Activated B cell treated with CpG ODN at 0.5 μM for 24 hours (primary cell): ENCODE results near the gene NANS. TPM values are rescaled to one million over a fixed set of nuclear protein-coding genes. Genes with fewer than 3 reads are reported as not detected.
A peak's percentile ranks its signal among the peaks of the same experiment; 100 is the strongest.
"Not testable (repeated sequence)": the region's sequence is repeated elsewhere in the genome, so short reads cannot be mapped to it uniquely, and the experiment has no call there.

ENCODE experiments used
- ATAC-seq: fragments of 200-7000 bp; cut with Tn5 transposase; one replicate; pipeline ENCODE4 v1.10.0; 2021; ENCODE audit warnings: low read depth, mild to moderate bottlenecking, moderate library complexity
- CTCF ChIA-PET: fragments of 350-600 bp; sonication (Branson Sonifier 250); formaldehyde crosslinking; loops from one replicate; lab custom pipeline; 2021; ENCODE audit warnings: antibody characterized with exemption; lab: Charles Lee
- POLR2A ChIA-PET: fragments of 350-600 bp; sonication (Branson Sonifier 250); formaldehyde crosslinking; loops from one replicate; lab custom pipeline; 2021; ENCODE audit warnings: antibody characterized with exemption; lab: Charles Lee
- DNase-seq: peaks from one replicate; pipeline ENCODE4 v3.0.0; 2022
- H3K27ac Mint-ChIP-seq: one replicate; pipeline ENCODE4 v1.8.0; 2020; ENCODE audit warnings: mixed read lengths
- H3K27me3 Mint-ChIP-seq: one replicate; pipeline ENCODE4 v1.8.0; 2021; ENCODE audit warnings: mixed read lengths
- H3K36me3 Mint-ChIP-seq: one replicate; pipeline ENCODE4 v1.8.0; 2021; ENCODE audit warnings: low read depth, mixed read lengths
- H3K4me1 Mint-ChIP-seq: one replicate; pipeline ENCODE4 v1.8.0; 2021; ENCODE audit warnings: mixed read lengths
- H3K4me3 Mint-ChIP-seq: one replicate; pipeline ENCODE4 v1.8.0; 2020; ENCODE audit warnings: mild to moderate bottlenecking, mixed read lengths
- H3K9me3 Mint-ChIP-seq: one replicate; pipeline ENCODE4 v1.8.0; 2020; ENCODE audit warnings: mixed read lengths
- intact Hi-C: fragments of 100-400 bp; cut with micrococcal nuclease; formaldehyde crosslinking; loops from one replicate; pipeline ENCODE4 v1.15.1; 2024
- total RNA-seq: library from RNA; stranded (reverse); gene quantifications from 2 replicates; pipeline ENCODE4 v1.2.3, GENCODE V29; 2022
- TF ChIP-seq, protein P1 (sequence below): fragments of 200-600 bp; IDR thresholded peaks from one replicate; pipeline ENCODE4 v1.8.0; 2022; ENCODE audit warnings: antibody characterized with exemption, mild to moderate bottlenecking

Gene NANS
- total RNA-seq, 1 donor from 2014 or later: 21.8 TPM

DNA sequence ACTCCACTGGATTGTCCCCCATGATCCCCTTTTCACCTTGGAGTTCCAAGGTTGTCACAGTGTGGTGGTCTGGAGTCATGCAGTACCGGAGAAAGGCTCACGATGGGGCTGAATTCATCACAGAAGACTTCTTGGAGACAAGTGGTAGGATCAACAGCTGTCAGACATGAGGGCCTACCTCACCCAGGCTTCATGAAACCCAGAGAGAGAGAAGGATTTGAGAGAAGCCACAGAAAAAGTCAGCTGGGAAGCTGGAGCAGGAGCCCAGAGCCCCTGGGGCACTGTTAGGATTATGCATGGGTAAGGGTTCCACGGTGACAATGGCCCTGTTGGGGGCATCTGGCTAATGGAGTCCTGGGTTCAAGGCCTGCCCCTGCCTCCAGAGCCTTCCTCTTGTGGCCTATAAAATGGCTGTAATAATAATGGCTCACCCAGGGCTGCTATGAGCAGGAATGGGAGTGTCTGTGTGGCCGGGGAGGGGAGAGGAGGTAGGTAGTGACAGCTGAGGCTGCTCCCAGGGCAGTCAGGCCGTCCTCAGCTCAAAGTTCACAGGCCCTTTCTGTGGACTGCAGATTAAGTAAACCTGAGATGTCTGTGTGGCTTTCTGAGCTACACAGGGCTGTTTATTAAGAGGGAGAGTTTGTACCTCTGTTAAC, 61.6 kb downstream of the NANS start:
- DNase-seq (no peak), ATAC-seq (peak; percentile 34)
- no peaks in the 10 kb centered on the region for H3K27me3 Mint-ChIP-seq
- H3K27ac Mint-ChIP-seq: peak overlapping the region; percentile 85
- TF ChIP-seq, protein P1, sequence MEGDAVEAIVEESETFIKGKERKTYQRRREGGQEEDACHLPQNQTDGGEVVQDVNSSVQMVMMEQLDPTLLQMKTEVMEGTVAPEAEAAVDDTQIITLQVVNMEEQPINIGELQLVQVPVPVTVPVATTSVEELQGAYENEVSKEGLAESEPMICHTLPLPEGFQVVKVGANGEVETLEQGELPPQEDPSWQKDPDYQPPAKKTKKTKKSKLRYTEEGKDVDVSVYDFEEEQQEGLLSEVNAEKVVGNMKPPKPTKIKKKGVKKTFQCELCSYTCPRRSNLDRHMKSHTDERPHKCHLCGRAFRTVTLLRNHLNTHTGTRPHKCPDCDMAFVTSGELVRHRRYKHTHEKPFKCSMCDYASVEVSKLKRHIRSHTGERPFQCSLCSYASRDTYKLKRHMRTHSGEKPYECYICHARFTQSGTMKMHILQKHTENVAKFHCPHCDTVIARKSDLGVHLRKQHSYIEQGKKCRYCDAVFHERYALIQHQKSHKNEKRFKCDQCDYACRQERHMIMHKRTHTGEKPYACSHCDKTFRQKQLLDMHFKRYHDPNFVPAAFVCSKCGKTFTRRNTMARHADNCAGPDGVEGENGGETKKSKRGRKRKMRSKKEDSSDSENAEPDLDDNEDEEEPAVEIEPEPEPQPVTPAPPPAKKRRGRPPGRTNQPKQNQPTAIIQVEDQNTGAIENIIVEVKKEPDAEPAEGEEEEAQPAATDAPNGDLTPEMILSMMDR: no peak
- H3K36me3 Mint-ChIP-seq: peaks cover 5% of the 10 kb centered on the region
- peak overlapping the region; percentile 91 for H3K4me3 Mint-ChIP-seq
- ChIA-PET POLR2A (interaction anchor here (0.5 to 3.4 kb wide), 13 partner anchors 9 to 425 kb away, joined by 3 to 42 read pairs (median 4); partner anchors contain the start of genes NANS, TBC1D2 and TRMO), CTCF (interaction anchor here (0.7 to 2.3 kb wide), 8 partner anchors 8 to 194 kb away, joined by 3 to 9 read pairs (median 4); no protein-coding TSS in a partner anchor)
- H3K4me1 Mint-ChIP-seq: peaks cover 42% of the 10 kb centered on the region
- no peaks in the 10 kb centered on the region for H3K9me3 Mint-ChIP-seq
- intact Hi-C loops: loop anchor here (1.0 to 5.0 kb wide), 7 partner anchors 10 to 679 kb away; partner anchors contain the start of genes ANKS6, CORO2A, NANS and TRMO

DNA sequence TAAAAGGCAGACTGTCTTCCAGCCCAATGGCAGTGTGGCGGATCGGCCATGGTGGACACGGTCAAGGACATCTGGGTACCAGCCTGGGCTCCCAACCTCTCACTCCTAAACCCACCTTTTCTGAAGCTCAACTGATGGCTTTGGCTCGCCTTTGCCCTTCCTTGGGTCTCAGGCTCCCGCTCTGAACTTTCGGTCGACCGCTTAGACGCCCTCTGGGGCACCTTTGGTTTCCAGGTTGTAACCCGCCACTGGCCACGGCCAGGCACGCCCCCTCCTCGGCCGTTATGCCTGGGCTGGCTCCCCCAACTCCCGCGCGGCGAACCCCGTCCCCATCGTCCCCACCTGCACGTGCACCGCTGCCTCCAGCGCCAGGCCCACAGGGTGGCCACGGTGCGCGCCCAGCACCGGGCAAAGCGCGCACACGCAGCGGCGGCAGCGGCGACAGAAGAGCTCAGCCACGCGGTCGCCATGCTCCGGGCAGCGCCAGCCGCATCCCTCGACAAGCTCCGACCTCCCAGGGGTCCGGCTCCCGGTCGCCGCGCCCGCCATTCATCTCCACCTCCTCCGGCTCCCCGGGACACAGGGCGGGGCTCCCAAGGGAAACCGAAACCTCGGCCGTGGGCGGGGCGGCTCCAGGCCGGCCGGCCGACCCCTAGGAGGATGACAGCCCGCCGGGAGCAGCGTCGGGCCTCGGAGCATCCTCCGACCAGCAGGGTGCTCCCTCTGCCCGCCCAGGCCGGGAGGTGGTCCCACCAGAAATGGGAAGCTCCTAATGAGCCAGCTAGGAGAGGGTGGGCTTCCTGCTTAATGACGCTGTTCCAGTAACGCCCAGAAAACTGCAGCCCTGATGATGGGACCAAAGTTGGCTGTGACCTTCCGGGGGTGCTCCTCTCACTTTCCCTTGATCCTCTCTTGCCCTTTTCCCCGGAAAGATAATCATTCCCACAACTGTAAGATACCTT, 62.4 kb downstream of the NANS start, which contains the start of gene TRIM14:
TSS of gene TRIM14 (minus strand) at position 583 of the 962 bp plus-strand sequence. CDS start at position 549, 34 bp downstream.
- no peaks in the 10 kb centered on the region for H3K9me3 Mint-ChIP-seq
- ChIA-PET CTCF (interaction anchor here (0.7 to 2.3 kb wide), 8 partner anchors 9 to 195 kb away, joined by 3 to 9 read pairs (median 4); no protein-coding TSS in a partner anchor), POLR2A (interaction anchor here (0.6 to 3.4 kb wide), 19 partner anchors 10 to 881 kb away, joined by 3 to 42 read pairs (median 4); partner anchors contain the start of genes NANS, NCBP1, TBC1D2 and TRMO)
- H3K4me1 Mint-ChIP-seq: peaks cover 42% of the 10 kb centered on the region
- peak; percentile 76 for ATAC-seq
- peak; percentile 51 for DNase-seq
- H3K4me3 Mint-ChIP-seq: peak within 1 kb of the TSS; percentile 91
- no peaks in the 10 kb centered on the region for H3K27me3 Mint-ChIP-seq
- intact Hi-C loops: loop anchor here (1.0 to 5.0 kb wide), 9 partner anchors 11 to 678 kb away; partner anchors contain the start of genes ANKS6, ANP32B, CORO2A and NANS
- peak within 1 kb of the TSS; percentile 85 for H3K27ac Mint-ChIP-seq
- TF ChIP-seq, protein P1: no peak
- peaks cover 5% of the 10 kb centered on the region for H3K36me3 Mint-ChIP-seq

DNA sequence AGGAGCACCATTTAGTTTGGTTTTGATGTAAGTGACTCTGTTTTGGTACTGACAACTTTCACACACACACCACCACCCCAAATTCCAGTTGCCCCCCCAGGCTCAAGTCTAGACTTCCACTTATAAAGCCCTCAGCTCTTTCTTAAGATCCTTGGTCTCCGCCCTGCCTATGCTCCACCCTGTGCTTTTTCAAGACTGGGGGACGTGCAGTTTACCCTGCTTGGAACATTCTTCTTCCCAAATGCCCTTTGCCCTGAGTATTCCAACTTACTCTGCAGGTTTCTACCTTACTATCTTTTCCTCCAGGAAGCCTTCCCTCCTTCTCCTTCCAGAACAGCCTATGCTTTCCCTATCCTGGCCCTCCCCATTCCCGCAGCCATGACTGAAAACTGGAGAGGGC, 63.9 kb downstream of the NANS start:
- CTCF ChIA-PET: interaction anchor here (1.0 kb wide), 1 partner anchor 85 kb away, joined by 3 read pairs; no protein-coding TSS in a partner anchor
- Mint-ChIP-seq H3K27me3 (no peaks in the 10 kb centered on the region), H3K9me3 (no peaks in the 10 kb centered on the region), H3K4me1 (peaks cover 42% of the 10 kb centered on the region), H3K4me3 (peak overlapping the region; percentile 52), H3K27ac (peak overlapping the region; percentile 18), H3K36me3 (peaks cover 5% of the 10 kb centered on the region)
- ATAC-seq (no peak), DNase-seq (no peak)
- POLR2A ChIA-PET: interaction anchor here (1.0 to 3.4 kb wide), 3 partner anchors 11 to 137 kb away, joined by 3 to 42 read pairs (median 4); partner anchors contain the start of gene ANP32B
- TF ChIP-seq, protein P1: no peak
- intact Hi-C loops: loop anchor here (5.0 kb wide), 1 partner anchor 33 kb away; no protein-coding TSS in a partner anchor

DNA sequence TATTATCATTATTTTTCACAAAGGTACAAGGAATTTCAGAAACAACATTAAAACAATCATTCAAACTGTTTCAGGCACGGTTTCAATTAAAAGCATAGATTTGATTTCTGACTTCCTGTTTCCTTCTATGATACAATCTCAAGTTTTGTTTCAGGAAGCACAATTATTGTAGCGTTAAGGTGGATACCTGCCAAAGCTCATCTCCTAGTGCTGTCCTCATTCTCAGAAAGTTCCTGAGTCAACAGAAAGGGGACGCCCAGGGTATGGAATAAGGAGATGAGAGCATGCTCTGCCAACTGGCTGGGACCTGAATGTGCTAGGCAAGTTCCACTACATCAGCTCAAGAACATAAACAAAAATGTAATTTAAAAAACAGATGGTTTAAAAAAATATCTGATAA, 64.5 kb downstream of the NANS start:
- POLR2A ChIA-PET: interaction anchor here (1.0 to 1.3 kb wide), 2 partner anchors 136 to 138 kb away, joined by 3 to 4 read pairs; partner anchors contain the start of gene ANP32B
- H3K36me3 Mint-ChIP-seq: peaks cover 4% of the 10 kb centered on the region
- H3K27ac Mint-ChIP-seq: no peak overlapping the region
- DNase-seq: no peak
- H3K9me3 Mint-ChIP-seq: no peaks in the 10 kb centered on the region
- CTCF ChIA-PET: interaction anchor here (0.6 to 1.0 kb wide), 2 partner anchors 58 to 84 kb away, joined by 3 read pairs; no protein-coding TSS in a partner anchor
- TF ChIP-seq, protein P1: no peak
- no peak overlapping the region for H3K4me3 Mint-ChIP-seq
- ATAC-seq: no peak
- no peaks in the 10 kb centered on the region for H3K27me3 Mint-ChIP-seq
- intact Hi-C loops: loop anchor here (5.0 kb wide), 1 partner anchor 34 kb away; no protein-coding TSS in a partner anchor
- H3K4me1 Mint-ChIP-seq: peaks cover 42% of the 10 kb centered on the region

DNA sequence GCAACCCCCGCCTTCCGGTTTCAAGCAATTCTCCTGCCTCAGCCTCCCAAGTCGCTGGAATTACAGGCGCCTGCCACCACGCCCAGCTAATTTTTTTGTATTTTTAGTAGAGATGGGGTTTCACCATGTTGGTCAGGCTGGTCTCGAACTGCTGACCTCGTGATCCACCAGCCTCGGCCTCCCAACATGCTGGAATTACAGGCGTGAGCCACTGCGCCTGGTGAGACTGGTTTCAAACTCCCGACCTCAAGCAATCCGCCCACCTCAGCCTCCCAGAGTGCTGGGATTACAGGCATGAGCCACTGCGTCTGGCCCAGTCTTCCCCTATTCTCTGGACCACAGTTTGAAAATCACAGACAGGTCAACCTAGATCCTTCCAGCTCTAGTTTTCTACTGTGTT, 67.6 kb downstream of the NANS start:
- CTCF ChIA-PET, ATAC-seq, H3K36me3 Mint-ChIP-seq, H3K4me3 Mint-ChIP-seq, H3K9me3 Mint-ChIP-seq, H3K27ac Mint-ChIP-seq, DNase-seq, H3K27me3 Mint-ChIP-seq: not testable (repeated sequence)
- peaks cover 40% of the 10 kb centered on the region for H3K4me1 Mint-ChIP-seq
- POLR2A ChIA-PET: interaction anchor here (0.6 kb wide), 1 partner anchor 25 kb away, joined by 4 read pairs; no protein-coding TSS in a partner anchor
- intact Hi-C loops: loop anchor here (5.0 kb wide), 1 partner anchor 37 kb away; no protein-coding TSS in a partner anchor
